ENCODE data around the gene DOCK1.

The DOCK1 gene

DNA sequence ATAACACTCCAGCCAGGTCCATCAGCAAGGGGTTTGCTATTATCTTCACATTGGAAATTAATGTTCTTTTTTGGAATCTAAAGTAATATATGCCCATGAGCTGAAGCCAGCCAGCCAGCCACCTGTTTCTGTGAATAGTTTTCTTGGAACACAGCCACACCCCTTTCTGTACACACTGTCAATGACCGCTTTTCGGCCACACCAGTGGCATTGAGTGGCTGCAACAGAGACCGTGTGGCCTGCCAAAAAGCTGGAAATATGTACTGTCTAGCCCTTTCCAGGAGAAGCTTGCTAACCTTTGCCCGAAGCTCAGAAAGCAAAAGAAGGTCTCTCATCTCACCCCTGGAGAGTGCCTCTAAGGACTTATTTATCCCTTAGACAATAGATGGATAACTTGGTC is 545.4 kb downstream of the DOCK1 start:
- Histone ChIP-seq H3K27me3 (no peaks in the 10 kb centered on the region), H3K4me3 (ENCODE audit: low read depth in 1 of 2, low read length in 1 of 2) (no peak overlapping the region), H3K27ac (no peak overlapping the region), H3K4me1 (ENCODE audit: control insufficient read depth in 1 of 2, insufficient read depth in 1 of 2, low read depth in 1 of 2, low read length in 1 of 2) (no peaks in the 10 kb centered on the region), H3K36me3 (no peaks in the 10 kb centered on the region), H3K9me3 (no peaks in the 10 kb centered on the region)
- TF ChIP-seq, protein P1, sequence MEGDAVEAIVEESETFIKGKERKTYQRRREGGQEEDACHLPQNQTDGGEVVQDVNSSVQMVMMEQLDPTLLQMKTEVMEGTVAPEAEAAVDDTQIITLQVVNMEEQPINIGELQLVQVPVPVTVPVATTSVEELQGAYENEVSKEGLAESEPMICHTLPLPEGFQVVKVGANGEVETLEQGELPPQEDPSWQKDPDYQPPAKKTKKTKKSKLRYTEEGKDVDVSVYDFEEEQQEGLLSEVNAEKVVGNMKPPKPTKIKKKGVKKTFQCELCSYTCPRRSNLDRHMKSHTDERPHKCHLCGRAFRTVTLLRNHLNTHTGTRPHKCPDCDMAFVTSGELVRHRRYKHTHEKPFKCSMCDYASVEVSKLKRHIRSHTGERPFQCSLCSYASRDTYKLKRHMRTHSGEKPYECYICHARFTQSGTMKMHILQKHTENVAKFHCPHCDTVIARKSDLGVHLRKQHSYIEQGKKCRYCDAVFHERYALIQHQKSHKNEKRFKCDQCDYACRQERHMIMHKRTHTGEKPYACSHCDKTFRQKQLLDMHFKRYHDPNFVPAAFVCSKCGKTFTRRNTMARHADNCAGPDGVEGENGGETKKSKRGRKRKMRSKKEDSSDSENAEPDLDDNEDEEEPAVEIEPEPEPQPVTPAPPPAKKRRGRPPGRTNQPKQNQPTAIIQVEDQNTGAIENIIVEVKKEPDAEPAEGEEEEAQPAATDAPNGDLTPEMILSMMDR (IDR thresholded peaks at IDR 0.05): no peak

DNA sequence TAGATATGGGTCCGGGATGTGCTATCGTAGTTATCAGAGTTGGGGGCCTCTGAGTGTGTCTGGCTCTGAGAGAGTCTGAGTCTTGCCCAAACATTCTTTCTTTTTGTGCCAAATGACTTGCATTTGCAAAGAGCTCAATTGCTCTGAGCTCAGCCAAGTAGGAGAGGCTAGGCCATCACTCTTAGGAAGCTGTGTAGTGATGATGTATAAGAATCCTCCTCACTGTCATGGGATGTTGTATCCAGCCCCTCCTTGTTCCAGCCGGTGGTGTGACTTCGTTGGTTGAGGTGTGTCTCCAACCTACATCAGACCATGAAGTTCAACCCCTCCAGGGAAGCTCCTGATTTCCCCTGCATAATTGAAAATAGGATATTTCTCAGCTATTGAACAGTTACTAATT is 546.4 kb downstream of the DOCK1 start:
- H3K36me3 ChIP-seq: no peaks in the 10 kb centered on the region

DNA sequence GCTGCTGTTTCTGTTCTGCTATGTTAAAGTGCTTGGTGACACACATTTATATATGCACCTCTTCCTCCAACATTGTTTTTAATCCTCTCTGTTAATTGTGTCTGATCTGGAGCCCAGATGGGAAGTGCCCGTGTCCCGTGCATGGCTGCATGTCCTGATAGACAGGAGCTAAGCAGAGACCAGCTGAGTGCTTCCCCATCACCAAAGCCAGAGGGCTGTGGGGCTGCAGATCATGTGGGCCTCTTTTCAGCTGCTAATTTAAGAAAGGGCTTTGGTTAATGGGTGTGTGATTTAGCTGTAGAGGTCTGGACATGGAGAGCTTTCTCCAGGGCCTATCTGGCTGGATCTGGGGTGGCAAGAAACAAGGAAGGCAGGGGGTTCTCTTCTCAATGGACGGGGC is 547.3 kb downstream of the DOCK1 start:
- no peaks in the 10 kb centered on the region for H3K4me1 ChIP-seq (ENCODE audit: control insufficient read depth in 1 of 2, insufficient read depth in 1 of 2, low read depth in 1 of 2, low read length in 1 of 2)
- H3K9me3 ChIP-seq: no peaks in the 10 kb centered on the region
- H3K36me3 ChIP-seq: no peaks in the 10 kb centered on the region
- no peaks in the 10 kb centered on the region for H3K27me3 ChIP-seq
- no peak overlapping the region for H3K27ac ChIP-seq
- H3K4me3 ChIP-seq (ENCODE audit: low read depth in 1 of 2, low read length in 1 of 2): no peak overlapping the region
- TF ChIP-seq, protein P1 (IDR thresholded peaks at IDR 0.05): no peak

More for the DNA sequence above, 546.4 kb downstream of the DOCK1 start:
- H3K4me3 ChIP-seq (ENCODE audit: low read depth in 1 of 2, low read length in 1 of 2): no peak overlapping the region
- H3K27me3 ChIP-seq: no peaks in the 10 kb centered on the region
- H3K9me3 ChIP-seq: no peaks in the 10 kb centered on the region
- H3K4me1 ChIP-seq (ENCODE audit: control insufficient read depth in 1 of 2, insufficient read depth in 1 of 2, low read depth in 1 of 2, low read length in 1 of 2): no peaks in the 10 kb centered on the region
- no peak overlapping the region for H3K27ac ChIP-seq
- TF ChIP-seq, protein P1 (IDR thresholded peaks at IDR 0.05): no peak

DNA sequence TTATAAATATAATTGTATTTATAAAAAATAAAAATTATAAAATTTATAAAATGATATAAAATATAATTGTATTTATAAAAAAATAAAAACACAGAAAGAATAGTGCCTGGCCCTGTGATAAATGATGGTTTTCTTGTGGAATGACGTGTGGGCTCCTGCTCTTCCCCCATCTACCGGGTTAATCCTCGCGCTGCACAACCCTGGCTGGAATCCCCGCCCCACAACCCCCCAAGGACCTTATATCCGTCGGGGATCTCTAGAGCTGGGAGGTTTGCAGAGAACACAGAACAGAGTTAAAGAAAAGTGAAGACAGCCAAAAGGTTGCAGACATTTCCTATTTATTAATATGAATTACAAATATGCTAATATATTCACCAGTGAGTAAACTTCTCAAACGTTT is 548.5 kb downstream of the DOCK1 start:
- no peaks in the 10 kb centered on the region for H3K36me3 ChIP-seq
- no peaks in the 10 kb centered on the region for H3K4me1 ChIP-seq (ENCODE audit: control insufficient read depth in 1 of 2, insufficient read depth in 1 of 2, low read depth in 1 of 2, low read length in 1 of 2)
- no peaks in the 10 kb centered on the region for H3K27me3 ChIP-seq
- no peaks in the 10 kb centered on the region for H3K9me3 ChIP-seq
- no peak overlapping the region for H3K27ac ChIP-seq
- no peak overlapping the region for H3K4me3 ChIP-seq (ENCODE audit: low read depth in 1 of 2, low read length in 1 of 2)
- TF ChIP-seq, protein P1 (IDR thresholded peaks at IDR 0.05): no peak

DNA sequence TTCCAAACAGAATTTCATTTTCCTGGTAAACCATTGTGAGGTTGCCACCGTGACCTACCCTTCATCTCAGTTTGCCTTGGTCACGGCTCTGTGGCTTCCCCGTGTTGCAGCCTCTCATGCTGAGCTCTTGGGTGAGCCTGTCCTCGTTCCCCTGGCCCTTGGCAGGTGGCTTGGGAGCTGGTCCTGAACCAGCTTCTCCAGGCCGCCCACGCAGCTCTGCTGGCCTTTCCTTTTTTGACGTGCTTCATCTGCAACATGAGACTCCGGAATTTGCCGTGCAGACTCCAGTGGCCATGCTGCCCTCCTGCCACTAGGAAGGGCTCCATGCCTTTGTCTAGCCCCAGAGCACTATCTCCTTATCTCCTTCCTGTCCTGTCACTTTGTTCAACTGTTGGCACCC is 550.9 kb downstream of the DOCK1 start:
- TF ChIP-seq, protein P1 (IDR thresholded peaks at IDR 0.05): no peak
- no peaks in the 10 kb centered on the region for H3K36me3 ChIP-seq
- H3K27me3 ChIP-seq: no peaks in the 10 kb centered on the region
- no peaks in the 10 kb centered on the region for H3K9me3 ChIP-seq
- H3K4me3 ChIP-seq (ENCODE audit: low read depth in 1 of 2, low read length in 1 of 2): no peak overlapping the region
- H3K27ac ChIP-seq: no peak overlapping the region
- H3K4me1 ChIP-seq (ENCODE audit: control insufficient read depth in 1 of 2, insufficient read depth in 1 of 2, low read depth in 1 of 2, low read length in 1 of 2): no peaks in the 10 kb centered on the region
